Glomerular endothelial cell (primary cell): ENCODE measurements around the gene CTAGE9. TPM values are rescaled to one million over a fixed set of nuclear protein-coding genes. Genes with fewer than 3 reads are reported as not detected.
"Not testable (repeated sequence)": the region's sequence is repeated elsewhere in the genome, so short reads cannot be mapped to it uniquely, and the experiment has no call there.

Experiments
- DNase-seq: peaks from one replicate; pipeline ENCODE4 v3.0.0-alpha.2; 2011; ENCODE audit warnings: low read depth, low spot score; ENCODE audit errors: extremely low read depth
- total RNA-seq: library from RNA; depleted of rRNA; stranded (reverse); fragments of >200 nt; gene quantifications from 2 replicates; pipeline ENCODE4 v1.2.3, GENCODE V29; 2015

Gene CTAGE9
- total RNA-seq, 1 donor from 2014 or later, result not detected

DNA sequence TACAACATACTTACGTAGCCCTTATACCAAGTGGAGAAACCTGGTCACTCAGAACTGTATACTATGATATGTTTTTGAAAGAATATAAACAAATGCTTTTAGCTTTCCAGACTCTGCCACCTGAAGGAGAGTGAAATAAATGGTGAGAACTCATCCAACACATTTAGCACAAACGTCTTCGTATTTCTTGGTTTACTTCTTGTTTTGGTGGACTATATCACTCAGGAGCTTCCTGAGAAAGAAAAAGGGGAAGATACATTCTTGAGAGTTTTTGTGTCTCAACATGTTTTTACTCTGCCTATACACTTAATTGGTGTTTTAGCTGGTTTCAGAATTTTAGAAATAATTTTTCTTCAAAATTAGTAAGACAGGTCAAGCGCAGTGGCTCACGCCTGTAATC lies 19.4 kb upstream of the CTAGE9 start:
- DNase-seq, result no peak

DNA sequence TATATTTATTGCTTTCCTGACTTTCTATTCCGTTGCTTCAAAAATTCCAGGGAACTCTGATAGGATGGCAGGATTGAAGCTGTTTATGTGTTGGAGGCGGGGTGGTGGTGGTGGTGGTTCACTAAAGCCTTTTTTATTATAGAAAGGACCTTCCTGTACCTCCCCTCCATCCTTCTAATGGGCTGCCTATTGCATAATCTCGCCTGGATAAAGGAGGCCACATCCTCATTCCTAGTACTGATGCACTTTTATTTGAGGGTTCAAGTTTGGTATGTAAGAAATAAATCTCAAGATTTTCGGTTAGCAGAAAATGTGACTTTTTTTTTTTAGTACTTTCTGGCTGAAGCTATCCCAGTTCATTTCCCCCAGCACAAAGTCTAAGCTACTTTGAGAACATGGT lies 18.7 kb upstream of the CTAGE9 start:
- no peak for DNase-seq

DNA sequence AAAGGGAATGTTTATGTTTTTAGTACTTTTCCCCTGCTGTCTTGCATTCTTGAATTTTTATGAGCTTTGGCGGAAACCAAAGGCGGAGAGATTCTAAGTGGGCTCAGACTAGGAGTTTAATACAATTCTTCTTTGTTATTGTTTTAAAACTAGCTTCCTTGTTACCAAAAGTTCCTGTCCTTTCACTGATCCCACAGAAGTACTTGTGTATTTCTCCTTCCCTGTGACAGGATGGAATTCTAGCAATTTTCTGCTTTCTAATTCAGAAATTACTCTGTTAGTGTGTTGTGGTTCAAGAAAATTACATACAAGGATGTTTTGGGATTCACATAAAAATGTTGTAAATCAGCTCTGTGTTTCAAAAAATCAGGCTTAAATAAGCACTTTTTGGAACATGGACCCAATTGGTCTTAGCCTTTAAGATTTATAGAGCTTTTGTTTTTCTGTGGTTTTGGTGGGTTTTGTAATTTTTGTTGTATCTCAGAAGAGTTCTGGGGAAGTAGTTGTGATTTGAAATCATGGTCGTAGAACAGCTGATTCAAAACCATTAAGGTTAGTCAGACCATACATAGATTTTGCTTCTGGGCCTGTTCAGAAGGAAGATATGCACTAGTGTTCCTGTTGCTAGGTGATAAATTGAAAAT lies 17.6 kb upstream of the CTAGE9 start:
- no peak for DNase-seq

DNA sequence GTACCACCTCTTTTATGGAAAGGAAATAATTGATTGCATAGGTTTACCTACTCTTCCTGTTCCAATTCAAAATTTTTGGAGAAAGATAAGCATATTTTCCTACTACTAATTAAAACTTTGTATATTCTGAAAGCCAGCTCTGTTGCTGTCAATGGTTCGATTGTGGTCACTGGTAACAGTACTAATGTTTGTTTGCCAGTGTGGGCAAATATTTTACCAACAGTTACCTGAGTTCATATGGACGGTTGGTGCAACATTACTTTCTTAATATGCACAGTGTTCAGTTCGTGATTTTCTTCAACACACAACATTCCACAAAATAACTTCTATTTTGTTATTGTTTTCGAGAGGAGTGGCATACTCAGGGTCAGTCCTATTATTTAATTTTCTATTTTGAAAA lies 17.1 kb upstream of the CTAGE9 start:
- no peak for DNase-seq

DNA sequence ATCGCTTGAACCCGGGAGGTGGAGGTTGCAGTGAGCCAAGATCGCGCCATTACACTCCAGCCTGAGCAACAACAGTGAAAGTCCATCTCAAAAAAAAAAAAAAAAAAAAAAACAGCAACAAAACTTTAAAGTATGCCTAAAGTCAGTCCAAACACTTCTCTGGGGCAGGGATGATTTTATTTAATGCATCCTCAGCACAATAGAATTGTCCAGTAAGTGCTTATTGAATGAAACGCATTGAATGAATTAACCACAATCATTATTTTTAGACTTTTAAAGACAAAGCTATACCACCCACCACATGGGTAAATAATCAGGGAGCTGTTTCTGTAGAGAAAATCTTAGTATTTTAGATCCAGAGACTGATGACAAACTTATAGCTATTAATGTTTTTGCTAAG lies 16.6 kb upstream of the CTAGE9 start:
- no peak for DNase-seq

DNA sequence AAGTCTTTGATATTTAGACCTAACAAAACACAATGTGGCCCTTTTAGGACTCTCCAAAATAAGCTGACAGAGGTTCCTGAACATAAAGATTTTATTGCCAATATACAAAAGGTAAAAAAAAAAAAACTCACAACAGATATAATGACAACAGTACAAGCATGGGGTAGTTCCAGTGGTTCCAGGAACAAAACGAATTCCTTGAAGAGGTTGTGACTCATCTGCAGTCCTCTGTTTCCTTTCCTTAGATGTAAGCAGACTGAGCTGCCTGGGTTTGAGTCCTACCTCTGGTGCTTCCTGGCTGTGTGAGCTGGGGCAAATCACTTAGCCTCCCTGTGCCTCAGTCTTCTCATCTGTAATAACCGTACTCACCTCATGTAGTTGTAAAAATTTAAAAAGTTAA lies 13.3 kb upstream of the CTAGE9 start:
- DNase-seq, result no peak

DNA sequence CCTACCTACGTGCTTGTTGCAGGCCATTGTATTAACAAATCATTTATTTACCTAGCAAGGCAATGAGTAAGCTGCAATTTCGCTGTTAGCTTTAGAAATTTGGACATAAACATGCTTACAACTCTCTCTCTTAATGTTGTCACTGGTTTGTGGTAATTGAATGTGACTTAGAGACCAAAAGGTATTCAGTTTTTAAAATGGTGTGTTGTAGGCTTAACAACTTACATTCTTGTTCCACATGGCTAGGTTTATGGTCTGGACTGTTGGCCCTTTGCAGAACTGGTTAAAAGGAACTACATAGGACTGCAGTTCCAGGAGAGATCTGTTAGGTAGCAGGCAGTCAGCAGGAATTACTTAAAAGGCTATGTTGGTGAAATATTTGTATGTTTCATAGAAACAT lies 10.3 kb upstream of the CTAGE9 start:
- DNase-seq, result no peak

DNA sequence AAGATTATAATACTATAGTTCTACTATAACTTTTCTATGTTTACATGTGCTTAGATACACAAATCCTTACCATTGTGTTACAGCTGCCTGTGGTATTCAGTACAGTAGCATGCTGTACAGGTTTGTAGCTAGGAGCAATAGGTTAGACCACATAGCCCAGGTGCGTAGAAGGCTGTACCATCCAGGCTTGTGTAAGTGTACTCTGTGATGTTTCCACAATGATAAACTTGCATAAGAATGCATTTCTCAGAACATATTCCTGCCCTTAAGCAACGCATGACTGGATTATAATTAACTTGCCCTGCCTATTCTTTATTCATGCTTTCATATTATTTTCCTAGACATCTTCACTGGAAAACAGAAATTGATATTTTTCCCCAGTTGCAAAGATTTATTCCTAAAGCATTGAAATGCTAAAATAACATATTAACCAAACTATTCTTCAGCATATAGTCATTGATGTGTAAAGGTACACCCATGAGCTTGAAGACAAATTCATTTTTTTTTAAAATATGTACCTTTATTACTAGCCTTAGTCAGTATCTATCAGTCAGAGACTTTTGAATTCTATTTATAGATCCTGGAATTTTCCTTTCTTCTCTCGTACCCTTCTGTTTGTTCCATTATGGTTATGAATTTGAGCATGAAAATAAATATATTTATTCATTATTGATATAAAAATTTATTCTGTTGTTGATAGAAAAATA lies 7.2 kb upstream of the CTAGE9 start:
- DNase-seq, result no peak

DNA sequence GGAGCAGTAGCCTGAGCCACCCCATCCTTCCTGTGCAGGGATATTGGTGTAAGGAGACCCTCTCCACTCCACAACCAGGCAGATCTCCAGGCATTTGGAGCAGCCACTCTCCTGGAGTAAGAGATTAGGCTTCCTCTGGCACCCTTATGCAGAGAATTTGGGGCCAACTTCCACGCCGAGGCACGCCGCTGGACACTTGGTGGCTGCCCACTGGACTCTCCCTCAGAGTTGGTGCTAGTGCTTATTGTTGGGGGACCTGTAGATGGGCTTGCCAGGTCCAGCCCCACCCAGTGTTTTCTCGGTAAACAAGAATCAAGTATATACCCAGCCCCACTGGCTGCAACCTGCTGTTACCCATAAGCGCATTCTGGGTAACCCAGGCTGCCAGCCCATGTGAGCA lies 4.8 kb upstream of the CTAGE9 start:
- DNase-seq, result not testable (repeated sequence)

DNA sequence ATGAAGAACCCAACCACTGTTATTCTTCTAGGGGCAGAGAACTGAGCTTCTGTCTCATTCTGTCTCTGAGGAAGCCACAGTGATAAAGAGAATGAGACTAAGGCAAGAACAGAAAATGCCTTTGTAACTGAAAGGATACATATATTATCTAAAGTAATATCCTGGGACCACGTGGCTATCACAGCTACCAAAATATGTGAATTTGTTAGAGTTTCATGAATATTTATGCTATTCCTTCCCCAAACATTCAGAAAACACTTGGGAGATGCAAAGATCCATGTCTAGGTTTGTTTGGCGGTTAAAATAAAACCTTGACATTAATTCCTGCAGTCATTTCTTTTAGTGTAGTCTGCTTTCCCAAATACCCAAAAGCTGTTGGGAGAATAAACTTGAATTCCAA lies 6.9 kb downstream of the CTAGE9 start:
- not testable (repeated sequence) for DNase-seq

DNA sequence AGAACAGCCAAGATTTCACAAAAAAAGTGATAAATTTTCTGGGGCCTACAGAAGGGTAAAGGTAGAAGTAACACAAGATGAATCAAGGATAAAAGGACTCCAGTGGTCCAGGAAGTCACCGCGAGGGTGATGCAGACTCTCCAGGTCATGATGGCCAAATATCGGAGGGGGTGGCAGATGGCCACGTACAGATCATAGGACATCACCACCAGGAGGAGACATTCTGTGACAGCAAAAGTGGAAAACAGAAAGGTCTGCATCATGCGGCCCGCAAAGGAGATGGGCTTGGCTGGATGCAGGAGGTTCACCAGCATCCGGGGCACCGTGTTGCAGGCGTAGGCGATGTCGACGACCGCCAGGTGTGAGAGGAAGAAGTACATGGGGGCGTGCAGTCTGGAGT lies 10.0 kb downstream of the CTAGE9 start:
- DNase-seq, result not testable (repeated sequence)

DNA sequence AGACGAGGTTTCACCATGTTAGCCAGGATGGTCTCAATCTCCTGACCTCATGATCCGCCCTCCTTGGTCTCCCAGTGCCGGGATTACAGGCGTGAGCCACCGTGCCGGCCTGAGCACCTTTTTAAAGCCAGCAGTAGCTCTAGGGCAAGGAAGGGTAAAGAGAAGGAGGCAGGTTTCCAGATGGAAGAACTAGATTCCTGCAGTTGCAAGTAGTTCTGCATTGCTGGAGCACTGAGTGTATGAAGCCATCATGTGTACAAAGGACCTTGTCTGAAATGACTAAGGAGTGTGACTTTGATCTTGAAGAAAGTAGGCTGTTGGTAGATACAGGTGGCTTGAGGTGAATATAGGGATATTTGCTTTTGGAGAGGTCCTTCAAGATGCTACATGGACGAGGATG lies 13.9 kb downstream of the CTAGE9 start:
- DNase-seq, result no peak

DNA sequence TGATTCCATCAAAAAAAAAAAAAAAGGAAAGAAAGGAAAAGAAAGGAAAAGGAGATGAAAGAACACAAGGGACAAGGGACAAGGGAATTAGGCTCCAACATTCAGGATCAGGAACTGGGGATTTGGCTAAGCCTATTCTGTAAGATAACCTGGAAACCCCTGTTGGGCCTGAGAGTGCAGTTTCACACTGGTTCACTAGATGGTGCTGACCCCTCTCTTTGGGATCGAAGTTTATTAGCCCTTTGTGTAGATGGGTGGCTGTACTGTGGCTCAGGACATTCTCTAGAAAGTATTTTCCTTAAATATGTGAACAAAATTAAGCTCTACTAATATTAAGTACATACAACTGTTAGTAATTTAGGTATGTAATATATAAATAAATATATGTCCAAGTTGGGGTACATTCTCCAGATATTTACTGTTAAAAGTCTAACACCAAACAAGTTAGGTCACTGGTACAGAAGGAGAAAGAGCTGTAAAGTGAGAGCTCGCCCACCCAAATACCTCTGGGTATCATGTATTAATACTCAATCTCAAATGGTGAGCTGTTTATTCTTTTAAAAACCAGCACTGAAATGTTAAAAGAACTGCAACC lies 15.9 kb downstream of the CTAGE9 start:
- DNase-seq, result peak; percentile 54

DNA sequence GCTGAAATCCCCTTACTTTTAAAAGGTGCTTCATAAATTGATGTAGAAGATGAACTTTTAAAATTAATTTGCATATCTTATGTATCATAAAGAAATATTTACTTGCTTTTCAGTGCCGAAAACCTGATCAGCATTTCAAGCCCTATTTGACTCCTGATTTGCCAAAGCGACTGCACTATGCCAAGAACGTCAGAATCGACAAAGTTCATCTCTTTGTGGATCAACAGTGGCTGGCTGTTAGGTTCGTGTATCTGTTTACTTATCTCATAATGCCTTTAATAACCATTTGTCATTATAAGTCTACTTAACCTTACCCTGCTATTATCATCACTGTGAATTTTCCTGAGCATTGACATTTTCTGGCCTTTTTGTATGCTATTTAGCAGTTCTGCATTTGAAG lies 17.4 kb downstream of the CTAGE9 start:
- DNase-seq, result no peak

DNA sequence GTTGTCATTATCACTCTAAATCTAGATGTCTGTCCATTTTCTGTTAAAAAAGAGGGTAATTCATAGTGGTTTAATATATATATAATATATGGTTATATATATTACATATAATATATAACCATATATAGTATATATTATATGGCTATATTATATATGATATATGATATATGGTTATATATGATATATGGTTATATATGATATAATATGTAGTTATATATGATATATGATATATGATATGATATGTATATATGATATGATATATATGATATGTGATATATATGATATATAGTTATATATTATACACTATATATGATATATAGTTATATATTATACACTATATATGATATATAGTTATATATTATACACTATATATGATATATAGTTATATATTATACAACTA lies 18.2 kb downstream of the CTAGE9 start:
- no peak for DNase-seq

DNA sequence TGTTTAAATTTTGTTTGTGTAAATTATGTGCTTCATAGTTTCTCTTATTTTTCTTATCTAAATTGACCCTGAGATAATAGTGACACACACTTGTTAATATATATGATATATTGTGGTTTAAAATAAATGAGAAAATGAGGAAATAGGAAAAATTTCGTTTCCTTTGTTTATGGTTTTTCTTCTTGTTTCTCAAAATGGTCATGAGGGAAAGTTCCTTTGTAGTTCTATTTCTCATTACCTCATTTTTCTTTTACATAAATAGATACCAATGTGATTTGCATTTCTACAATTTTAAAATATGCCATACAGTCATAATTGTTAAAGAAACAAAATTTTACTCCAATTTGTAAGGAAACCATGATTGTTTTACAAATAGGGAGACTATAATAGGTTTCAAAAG lies 18.8 kb downstream of the CTAGE9 start:
- DNase-seq, result no peak

DNA sequence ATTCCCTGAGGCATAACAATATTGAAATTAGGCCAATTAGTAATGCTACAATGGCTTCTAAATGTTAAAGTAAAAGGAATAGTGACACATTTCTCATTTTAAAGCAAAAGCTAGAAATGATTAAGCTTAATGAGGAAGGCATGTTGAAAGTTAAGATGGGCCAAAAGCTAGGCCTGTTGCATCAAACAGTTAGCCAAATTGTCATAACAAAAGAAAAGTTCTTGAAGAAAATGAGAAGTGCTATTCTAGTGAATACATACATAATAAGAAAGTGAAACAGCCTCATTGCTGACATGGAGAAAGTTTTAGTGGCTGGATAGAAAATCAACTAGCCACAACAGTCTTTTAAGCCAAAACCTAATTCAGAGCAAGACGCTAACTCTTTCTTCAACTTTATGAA lies 22.5 kb downstream of the CTAGE9 start:
- DNase-seq, result no peak

DNA sequence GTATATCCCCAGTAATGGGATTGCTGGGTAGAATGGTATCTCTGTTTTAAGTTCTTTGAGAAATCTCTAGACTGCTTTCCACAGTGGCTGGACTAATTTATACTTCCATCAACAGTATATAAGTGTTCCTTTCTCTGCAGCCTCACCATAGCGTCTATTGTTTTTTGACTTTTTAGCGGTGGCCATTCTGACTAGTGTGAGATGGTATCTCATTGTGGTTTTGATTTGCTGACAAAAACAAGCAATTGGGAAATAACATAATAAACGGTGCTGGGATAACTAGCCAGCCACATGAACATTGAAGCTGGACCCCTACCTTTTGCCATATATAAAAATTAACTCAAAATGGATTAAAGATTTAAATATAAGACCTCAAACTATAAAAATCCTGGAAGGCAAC lies 23.8 kb downstream of the CTAGE9 start:
- DNase-seq, result no peak

DNA sequence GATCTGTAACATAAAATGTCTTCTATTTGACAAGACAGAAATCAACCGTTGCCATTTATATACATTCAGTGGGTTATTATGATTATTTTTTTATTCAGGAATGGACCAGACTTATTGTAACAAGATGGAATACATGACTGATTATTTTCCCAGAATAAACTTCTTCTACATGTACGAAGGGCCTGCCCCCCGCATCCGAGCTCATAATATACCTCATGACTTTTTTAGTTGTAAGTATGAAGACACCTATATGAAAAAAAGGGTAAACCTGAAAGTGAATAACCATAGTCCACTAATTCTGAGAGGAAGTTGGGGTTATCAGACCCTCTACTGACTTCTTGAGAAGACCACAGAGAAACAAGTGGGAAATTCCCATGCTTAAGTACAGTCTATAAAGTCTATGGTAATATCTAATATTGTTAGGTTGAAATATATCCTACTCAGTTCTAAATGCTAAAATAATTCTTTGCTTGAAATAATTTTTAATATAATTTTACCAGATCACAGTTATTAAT lies 25.5 kb downstream of the CTAGE9 start:
- no peak for DNase-seq

DNA sequence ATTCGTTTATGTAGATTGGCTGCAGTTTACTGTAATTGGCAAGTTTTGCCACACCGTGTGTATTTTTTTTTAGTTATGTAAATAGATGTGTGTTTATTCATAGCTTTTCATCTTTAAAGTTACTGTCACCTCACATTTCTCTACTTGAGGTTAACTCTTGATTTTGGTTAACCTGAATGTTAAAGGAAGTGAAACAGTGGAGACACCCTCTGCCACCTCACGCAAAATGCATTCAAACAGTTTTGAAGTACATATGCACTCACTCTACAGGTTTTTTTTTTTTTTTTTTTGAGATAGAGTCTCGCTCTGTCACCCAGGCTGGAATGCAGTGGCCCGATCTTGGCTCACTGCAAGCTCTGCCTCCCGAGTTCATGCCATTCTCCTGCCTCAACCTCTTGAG lies 27.3 kb downstream of the CTAGE9 start:
- no peak for DNase-seq

DNA sequence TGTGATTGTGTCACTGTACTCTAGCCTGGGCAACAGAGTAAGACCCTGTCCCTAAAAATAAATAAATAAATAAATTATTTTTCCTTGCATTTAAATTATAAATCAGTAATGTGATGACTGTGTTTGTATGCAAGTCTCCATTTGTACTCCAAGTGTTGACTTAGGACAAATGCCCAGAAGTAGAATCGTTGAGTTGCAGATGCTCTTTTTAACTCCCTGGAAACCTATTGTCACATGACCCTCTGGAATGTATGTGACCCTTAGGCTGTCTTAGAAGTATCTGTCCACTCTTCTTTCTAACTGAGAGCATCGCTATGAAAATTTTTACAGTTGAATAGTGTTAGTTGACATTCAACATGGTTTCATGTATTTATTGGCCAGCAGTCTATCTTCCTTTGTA lies 28.4 kb downstream of the CTAGE9 start:
- no peak for DNase-seq

DNA sequence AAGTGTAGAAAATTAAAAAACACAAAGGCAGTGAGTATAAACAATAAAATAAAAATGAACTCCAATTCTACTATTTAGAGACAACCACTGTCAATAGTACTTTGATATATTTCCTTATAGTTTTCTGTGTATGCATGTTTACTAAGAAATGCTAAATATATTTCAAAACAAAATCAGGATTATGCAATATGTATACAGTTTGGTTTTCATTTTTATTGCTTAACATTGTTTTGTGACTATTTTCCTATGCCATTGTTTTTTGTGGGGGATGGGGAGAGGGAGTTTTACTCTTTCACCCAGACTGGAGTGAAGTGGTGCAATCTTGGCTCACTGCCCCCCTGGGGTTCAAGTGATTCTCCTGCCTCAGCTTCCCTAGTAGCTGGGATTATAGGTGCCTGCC lies 29.2 kb downstream of the CTAGE9 start:
- no peak for DNase-seq
